GM21381 (cell line): ENCODE data around the gene PFKM.

ENCODE experiments used
- ATAC-seq: cut with Tn5 transposase; IDR thresholded peaks from one replicate; pipeline ENCODE4 v1.9.1; 2021; ENCODE audit warnings: mild to moderate bottlenecking, moderate library complexity; ENCODE audit not compliant: unreplicated experiment

Gene PFKM

GRCh38 chr12:48119078-48119833 lies at the start of gene PFKM:
TSS of gene PFKM (plus strand) at chr12:48119364. CDS start at chr12:48122775, 3,411 bp downstream.
- ATAC-seq, result peak; percentile 95

GRCh38 chr12:48070033-48070432 lies 49.1 kb upstream of the PFKM start:
- no peak for ATAC-seq

GRCh38 chr12:48070731-48071130 lies 48.4 kb upstream of the PFKM start:
- no peak for ATAC-seq

GRCh38 chr12:48071808-48072207 lies 47.4 kb upstream of the PFKM start:
- ATAC-seq, result no peak

GRCh38 chr12:48072266-48072665 lies 46.9 kb upstream of the PFKM start:
- ATAC-seq, result no peak

GRCh38 chr12:48074266-48074665 lies 44.9 kb upstream of the PFKM start:
- no peak for ATAC-seq

- no peak for ATAC-seq
Measured at GRCh38 chr12:48075832-48076231, 43.3 kb upstream of the PFKM start.

- no peak for ATAC-seq
Measured at GRCh38 chr12:48077111-48077510, 42.1 kb upstream of the PFKM start.

GRCh38 chr12:48078901-48079300 lies 40.3 kb upstream of the PFKM start:
- ATAC-seq, result no peak

- ATAC-seq, result no peak
Measured at GRCh38 chr12:48080285-48080684, 38.9 kb upstream of the PFKM start.

GRCh38 chr12:48080821-48081220 lies 38.3 kb upstream of the PFKM start:
- ATAC-seq, result no peak

- no peak for ATAC-seq
Measured at GRCh38 chr12:48084066-48084465, 35.1 kb upstream of the PFKM start.

GRCh38 chr12:48084841-48085460 lies 34.2 kb upstream of the PFKM start:
- no peak for ATAC-seq

- no peak for ATAC-seq
Measured at GRCh38 chr12:48086327-48086726, 32.8 kb upstream of the PFKM start.

- no peak for ATAC-seq
Measured at GRCh38 chr12:48092611-48093010, 26.6 kb upstream of the PFKM start.

- no peak for ATAC-seq
Measured at GRCh38 chr12:48104531-48104930, 14.6 kb upstream of the PFKM start.

- peak; percentile 32 for ATAC-seq
Measured at GRCh38 chr12:48105321-48105866, 13.8 kb upstream of the PFKM start.

GRCh38 chr12:48105867-48106680 lies 13.1 kb upstream of the PFKM start, which contains the start of gene SENP1:
TSS of gene SENP1 (minus strand) at chr12:48106079. CDS start at chr12:48101472, 4,607 bp downstream.
- peak; percentile 66 for ATAC-seq

GRCh38 chr12:48106681-48107613 lies 12.2 kb upstream of the PFKM start:
- no peak for ATAC-seq

- ATAC-seq, result no peak
Measured at GRCh38 chr12:48109424-48109823, 9.7 kb upstream of the PFKM start.
